AG09309 (cell line): ENCODE results near the gene PODXL2.

ENCODE experiments used
- DNase-seq: peaks from one replicate; pipeline ENCODE4 v3.0.0-alpha.2; 2010; ENCODE audit warnings: low read depth
- H3K4me3 ChIP-seq: 2 replicates; pipeline ENCODE4 v1.5.1; 2011; ENCODE audit warnings: mild to moderate bottlenecking, low read depth, low read length, moderate library complexity; ENCODE audit not compliant: control insufficient read depth
- CTCF ChIP-seq: IDR thresholded peaks from 2 replicates; pipeline ENCODE4 v1.5.1; 2011; ENCODE audit warnings: mild to moderate bottlenecking, low read depth, low read length, inconsistent platforms; ENCODE audit not compliant: insufficient read depth, control insufficient read depth; ENCODE audit errors: missing control alignments

Gene PODXL2

GRCh38 chr3:127674790-127675189 is 45.8 kb downstream of the PODXL2 start:
- no peak for DNase-seq
- no peak for TF ChIP-seq CTCF

GRCh38 chr3:127675651-127676391 is 46.8 kb downstream of the PODXL2 start:
- TF ChIP-seq CTCF = no peak
- no peak for DNase-seq
- H3K4me3 ChIP-seq = no peak overlapping the region

More at GRCh38 chr3:127674790-127675189, 45.8 kb downstream of the PODXL2 start:
- no peak overlapping the region for H3K4me3 ChIP-seq

GRCh38 chr3:127676456-127676855 is 47.5 kb downstream of the PODXL2 start:
- DNase-seq = no peak
- H3K4me3 ChIP-seq = no peak overlapping the region
- no peak for TF ChIP-seq CTCF

- DNase-seq = no peak
- no peak for TF ChIP-seq CTCF
- no peak overlapping the region for H3K4me3 ChIP-seq
These were observed 48.0 kb downstream of the PODXL2 start for GRCh38 chr3:127676921-127677351.

- no peak overlapping the region for H3K4me3 ChIP-seq
- TF ChIP-seq CTCF = no peak
- DNase-seq = no peak
These were observed 48.7 kb downstream of the PODXL2 start for GRCh38 chr3:127677541-127678314.

GRCh38 chr3:127678315-127678599 is 49.3 kb downstream of the PODXL2 start:
- DNase-seq = no peak
- TF ChIP-seq CTCF = no peak
- H3K4me3 ChIP-seq = no peak overlapping the region
